Inflammatory macrophage (primary cell): ENCODE data around the gene LMO2.
A peak's percentile ranks its signal among the peaks of the same experiment; 100 is the strongest.
"Not testable (repeated sequence)": the region's sequence is repeated elsewhere in the genome, so short reads cannot be mapped to it uniquely, and the experiment has no call there.

ENCODE experiments used
- DNase-seq, 2 donors: peaks; one replicate each; pipeline ENCODE4 v3.0.0-alpha.2; 2020 to 2022
- total RNA-seq, 18 experiments: gene quantifications; one replicate each; lab custom pipeline; 2026; ENCODE audit warnings: mixed read lengths in 6 of 18, inconsistent platforms in 2 of 18; lab: John Stamatoyannopoulos, UW

LMO2 gene
- total RNA-seq = 25.1 to 109 (median 62.0) reads per million in 18 experiments

- DNase-seq = peak; percentile 67 to 72
Observed at GRCh38 chr11:33891714-33892327, at the start of gene LMO2. Gene LMO2, minus strand, starts transcription at chr11:33892076. Its CDS starts 22,360 bp downstream, at chr11:33869716.

- DNase-seq = no peak
Observed at GRCh38 chr11:33940538-33940815, 48.6 kb upstream of the LMO2 start.

- no peak for DNase-seq
Observed at GRCh38 chr11:33936725-33937604, 45.1 kb upstream of the LMO2 start.

DNA sequence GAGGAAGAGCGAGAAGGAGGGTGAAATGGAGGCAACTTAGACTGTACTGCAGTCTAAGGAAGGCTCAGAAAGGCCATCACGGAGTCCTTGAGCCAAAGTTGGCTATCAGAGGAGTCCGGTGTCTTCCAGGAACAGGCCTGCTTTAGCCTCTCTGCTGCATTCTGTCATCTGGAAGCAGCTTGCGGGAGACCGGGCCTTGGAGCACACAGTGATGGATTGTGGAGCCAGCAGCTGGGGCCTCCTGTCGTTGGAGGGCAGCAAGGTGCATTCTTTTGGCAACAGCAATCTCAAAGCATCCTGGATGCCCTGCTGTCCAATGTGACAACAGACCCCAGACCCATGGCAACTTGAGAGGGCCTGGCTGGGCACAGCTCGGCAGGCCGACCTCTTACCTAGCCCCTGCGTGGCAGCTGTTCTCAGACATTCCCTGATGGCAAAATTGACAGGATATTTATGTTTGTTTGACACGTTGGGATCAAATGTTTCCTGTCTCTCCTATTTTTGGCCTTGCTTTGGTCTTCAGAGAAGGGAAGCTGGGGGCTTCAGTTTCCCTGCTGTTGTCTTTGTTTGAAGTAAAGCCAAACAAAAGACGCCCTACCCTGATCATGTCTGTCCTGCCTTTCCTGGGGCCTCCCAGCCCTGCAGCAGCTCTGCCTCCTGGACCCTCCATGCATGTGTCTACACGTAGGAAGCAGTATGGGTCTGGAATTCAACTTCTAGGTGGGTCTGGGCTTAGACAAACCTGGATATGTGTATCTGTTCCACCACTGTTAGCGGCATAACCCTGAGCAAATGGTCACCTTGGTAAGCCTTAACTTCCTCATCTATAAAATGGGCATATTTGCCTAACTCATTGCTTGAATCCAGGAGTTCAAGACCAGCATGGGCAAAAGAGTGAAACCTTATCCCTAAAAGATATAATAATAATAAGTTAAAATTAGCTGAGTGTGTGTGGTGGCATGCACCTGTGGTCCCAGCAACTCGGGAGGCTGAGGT lies 43.9 kb upstream of the LMO2 start:
- no peak for DNase-seq

DNA sequence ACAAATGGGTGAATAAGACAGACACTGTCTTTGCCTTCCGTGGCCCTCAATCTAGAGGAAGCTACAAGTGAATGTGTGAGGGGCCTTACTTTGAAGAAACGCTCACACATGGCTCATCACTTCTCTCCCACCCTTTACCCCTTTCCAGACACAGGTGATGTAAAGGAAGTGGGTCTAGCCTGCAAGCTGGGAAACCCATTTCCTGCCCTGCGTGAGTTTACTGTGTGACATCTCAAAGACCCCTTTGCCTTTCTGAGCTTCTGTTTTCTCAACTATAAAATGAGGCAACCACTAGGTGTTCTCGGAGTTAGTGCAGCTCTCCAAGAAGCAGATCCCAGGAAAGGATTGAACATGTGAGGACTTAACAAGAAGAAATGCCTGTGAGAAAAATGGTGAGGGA lies 43.1 kb upstream of the LMO2 start:
- no peak for DNase-seq

GRCh38 chr11:33934450-33934849 lies 42.6 kb upstream of the LMO2 start:
- DNase-seq = no peak

DNA sequence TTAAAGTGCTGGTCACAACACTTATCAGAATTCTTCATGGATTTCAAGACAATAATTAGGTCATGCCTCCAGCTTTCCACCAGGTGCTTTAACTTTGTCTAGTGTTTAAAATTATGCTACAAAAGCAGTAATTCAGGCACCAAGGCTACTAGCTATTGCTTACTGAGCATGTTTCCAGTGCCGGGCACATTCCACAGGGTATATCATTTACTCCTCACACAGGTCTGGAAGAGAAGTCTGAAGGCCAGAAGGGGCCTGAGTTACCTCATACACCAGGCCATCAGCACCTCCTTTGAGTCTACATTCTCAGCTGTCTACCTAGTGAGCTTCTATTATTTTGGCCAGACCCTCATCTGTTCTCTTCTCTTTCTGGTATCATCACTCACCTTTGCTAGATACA lies 41.7 kb upstream of the LMO2 start:
- DNase-seq = no peak

DNA sequence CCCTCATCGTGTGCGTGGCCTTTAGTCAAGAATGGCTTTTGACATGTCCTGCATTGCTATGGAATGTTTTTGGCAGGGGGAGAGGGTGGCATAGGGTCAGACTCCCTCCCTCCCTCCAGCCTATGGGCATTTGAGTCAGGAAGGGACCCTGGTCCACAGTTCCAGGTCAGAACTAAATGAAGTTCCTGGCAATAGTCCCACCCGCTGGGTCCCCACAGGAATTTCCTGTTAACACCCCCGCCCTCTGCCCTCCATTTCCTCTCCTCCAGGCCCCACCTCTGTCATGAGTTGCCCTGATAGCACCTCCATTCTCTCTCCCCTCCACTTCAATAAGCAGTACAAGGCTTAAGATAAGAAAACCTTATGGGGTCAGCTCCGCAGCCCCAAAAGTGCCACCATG lies 40.8 kb upstream of the LMO2 start:
- DNase-seq = no peak

GRCh38 chr11:33931739-33932366 lies 40.0 kb upstream of the LMO2 start:
- not testable (repeated sequence) for DNase-seq

GRCh38 chr11:33931067-33931466 lies 39.2 kb upstream of the LMO2 start:
- DNase-seq = peak; percentile 37 to 41

GRCh38 chr11:33930317-33931021 lies 38.6 kb upstream of the LMO2 start:
- peak; percentile 89 to 97 for DNase-seq

DNA sequence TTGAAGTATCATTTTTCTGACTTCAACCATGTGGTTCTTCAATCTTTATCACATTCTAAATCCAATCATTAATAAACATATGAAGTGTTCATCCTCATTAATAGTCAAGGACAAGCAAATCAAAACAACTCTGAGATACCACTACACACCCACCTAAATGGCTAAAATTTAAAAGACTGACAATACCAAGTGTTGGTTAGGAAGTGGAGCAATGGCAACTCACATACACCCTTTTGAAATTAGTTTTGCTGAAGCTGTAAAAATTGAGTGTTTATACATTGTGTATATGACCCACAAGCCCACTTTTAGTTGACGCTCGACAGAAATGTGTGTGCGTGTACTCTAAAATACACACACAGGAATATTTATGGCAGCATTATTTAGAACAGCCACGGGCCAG lies 36.7 kb upstream of the LMO2 start:
- DNase-seq = no peak

DNA sequence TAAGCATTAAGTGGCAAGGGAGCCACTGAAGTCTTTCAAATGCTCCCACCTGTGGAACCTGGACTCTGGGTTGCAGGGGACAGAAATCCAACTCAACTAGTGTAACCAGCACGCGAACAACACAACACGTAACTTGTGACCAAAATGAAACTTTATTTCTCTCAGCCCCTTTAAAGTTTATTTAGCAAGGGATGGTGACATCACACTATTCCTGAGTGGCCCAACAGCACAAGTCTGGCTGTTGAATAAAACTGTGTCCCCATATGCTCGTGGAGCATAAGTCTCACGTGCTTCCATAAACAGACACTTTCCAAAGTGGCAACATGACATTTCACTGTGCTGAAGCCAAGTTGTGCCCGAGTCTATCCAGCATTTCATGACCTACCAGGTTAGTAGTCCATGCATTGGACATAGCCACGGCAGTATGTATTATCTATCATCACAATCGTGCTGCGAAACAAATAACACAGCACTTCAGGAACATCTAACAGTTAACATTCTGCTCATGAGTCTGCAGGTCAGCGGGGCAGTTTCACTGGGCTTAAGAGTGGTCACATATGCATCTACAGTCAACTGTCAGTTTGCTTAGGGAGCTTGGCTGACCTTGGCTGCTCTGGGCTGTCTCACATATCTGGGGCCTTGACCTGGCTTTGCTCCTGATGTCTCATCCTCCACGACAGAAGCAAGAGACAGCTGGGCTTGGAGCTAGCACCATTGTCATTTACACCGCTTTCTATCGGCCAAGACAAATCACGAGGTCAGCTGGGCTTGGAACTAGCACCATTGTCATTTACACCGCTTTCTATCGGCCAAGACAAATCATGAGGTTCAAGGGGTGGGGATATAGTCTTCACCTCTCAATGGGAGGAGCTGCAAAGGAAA lies 35.0 kb upstream of the LMO2 start:
- DNase-seq = peak in 1 of 2 donors; percentile 42

DNA sequence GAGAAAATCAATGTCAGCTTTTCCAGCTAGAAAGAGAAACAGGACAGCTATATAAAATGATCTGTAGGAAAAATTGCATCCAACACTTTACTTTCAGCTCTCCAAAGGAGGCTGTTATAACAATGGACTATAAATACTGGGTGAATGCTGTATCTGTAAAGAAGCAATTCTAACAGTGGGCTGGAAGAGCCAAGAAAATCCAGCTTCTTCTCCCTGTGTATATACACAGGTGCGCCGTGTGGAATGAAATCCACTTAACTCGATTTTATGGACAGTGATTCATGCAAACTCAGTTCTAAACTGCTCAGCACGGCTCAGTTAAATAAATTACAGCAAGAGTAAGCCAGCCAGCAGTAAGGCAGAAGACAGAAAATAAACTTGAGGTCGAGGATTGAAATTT lies 32.5 kb upstream of the LMO2 start:
- no peak for DNase-seq

DNA sequence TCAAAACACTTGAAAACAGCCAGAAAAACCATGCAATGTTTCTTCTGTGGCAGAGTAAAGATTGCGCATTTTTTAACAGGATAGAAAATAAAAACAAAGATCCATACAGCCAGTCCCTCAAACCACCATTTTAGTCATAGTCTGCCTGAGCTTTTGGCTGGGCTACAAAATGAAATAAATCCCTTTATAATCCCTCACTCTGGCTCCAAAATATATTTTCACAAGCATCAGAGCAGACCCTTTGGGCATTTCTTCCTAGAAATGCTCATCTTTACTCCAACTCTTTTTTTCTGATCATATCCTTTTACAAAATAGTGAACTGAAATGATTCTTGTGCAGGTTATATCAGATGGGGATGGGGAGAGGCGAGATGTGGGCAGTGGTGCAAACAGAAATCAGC lies 31.8 kb upstream of the LMO2 start:
- no peak for DNase-seq

GRCh38 chr11:33920838-33921613 lies 29.1 kb upstream of the LMO2 start:
- DNase-seq = peak; percentile 70 to 71

DNA sequence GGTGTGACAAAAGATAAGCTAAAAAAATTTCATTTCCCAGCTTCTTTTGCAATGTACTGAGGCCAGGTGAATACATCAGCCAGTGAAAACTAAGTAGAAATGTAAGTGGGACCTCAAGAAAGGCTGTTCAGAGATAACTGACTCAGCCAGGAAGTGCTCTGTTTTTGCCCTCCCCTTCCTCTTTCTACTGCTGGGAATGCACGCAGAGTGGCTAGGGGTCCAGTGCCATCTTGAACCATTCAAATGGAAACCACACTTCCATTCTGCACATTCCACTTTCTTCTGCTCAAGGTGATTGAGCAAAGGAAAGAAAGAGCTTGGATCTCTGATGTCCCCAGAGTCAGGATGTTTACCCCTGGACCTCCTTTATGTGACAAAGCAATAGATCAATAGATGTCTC lies 27.8 kb upstream of the LMO2 start:
- DNase-seq = peak in 1 of 2 donors; percentile 22

DNA sequence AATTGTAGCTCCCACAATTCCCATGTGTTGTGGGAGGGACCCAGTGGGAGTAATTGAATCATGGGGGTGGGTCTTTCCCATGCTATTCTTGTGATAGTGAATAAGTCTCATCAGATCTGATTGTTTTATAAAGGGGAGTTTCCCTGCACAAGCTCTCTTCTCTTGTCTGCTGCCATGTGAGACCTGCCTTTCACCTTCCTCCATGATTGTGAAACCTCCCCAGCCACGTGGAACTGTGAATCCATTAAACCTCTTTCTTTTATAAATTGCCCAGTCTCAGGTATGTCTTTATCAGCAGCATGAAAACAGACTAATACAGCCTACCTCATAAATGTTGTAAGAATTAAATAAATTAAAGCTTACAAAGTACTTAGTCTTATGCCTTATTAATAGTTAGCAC lies 25.5 kb upstream of the LMO2 start:
- DNase-seq = not testable (repeated sequence)

GRCh38 chr11:33916736-33917135 lies 24.9 kb upstream of the LMO2 start:
- no peak for DNase-seq

DNA sequence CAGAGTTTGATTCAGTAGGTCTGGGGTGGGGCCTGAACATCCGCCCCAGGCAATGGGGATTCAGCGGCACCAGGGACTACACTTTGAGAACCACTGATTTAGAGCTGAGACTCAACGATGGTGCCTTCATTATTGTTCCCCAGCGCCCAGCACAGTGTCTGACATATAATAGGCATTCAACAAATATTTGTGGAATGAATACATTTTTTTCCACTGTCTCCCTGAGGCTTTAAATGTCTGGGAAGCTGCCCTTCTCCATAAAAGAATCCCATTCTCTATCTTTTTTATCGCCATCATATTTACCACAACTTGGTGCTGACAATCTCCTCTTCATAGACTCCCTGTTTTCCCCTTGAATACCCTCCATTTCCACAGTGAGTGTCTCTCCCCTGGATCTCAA lies 23.6 kb upstream of the LMO2 start:
- no peak for DNase-seq
